Measurements from ENCODE around the gene SHROOM2. TPM values are rescaled to one million over a fixed set of nuclear protein-coding genes. Genes with fewer than 3 reads are reported as not detected.
"Not testable (repeated sequence)": the region's sequence is repeated elsewhere in the genome, so short reads cannot be mapped to it uniquely, and the experiment has no call there.

SHROOM2 gene, protein sequence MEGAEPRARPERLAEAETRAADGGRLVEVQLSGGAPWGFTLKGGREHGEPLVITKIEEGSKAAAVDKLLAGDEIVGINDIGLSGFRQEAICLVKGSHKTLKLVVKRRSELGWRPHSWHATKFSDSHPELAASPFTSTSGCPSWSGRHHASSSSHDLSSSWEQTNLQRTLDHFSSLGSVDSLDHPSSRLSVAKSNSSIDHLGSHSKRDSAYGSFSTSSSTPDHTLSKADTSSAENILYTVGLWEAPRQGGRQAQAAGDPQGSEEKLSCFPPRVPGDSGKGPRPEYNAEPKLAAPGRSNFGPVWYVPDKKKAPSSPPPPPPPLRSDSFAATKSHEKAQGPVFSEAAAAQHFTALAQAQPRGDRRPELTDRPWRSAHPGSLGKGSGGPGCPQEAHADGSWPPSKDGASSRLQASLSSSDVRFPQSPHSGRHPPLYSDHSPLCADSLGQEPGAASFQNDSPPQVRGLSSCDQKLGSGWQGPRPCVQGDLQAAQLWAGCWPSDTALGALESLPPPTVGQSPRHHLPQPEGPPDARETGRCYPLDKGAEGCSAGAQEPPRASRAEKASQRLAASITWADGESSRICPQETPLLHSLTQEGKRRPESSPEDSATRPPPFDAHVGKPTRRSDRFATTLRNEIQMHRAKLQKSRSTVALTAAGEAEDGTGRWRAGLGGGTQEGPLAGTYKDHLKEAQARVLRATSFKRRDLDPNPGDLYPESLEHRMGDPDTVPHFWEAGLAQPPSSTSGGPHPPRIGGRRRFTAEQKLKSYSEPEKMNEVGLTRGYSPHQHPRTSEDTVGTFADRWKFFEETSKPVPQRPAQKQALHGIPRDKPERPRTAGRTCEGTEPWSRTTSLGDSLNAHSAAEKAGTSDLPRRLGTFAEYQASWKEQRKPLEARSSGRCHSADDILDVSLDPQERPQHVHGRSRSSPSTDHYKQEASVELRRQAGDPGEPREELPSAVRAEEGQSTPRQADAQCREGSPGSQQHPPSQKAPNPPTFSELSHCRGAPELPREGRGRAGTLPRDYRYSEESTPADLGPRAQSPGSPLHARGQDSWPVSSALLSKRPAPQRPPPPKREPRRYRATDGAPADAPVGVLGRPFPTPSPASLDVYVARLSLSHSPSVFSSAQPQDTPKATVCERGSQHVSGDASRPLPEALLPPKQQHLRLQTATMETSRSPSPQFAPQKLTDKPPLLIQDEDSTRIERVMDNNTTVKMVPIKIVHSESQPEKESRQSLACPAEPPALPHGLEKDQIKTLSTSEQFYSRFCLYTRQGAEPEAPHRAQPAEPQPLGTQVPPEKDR (N-terminal part only)
- under 0.01 TPM for total RNA-seq

DNA sequence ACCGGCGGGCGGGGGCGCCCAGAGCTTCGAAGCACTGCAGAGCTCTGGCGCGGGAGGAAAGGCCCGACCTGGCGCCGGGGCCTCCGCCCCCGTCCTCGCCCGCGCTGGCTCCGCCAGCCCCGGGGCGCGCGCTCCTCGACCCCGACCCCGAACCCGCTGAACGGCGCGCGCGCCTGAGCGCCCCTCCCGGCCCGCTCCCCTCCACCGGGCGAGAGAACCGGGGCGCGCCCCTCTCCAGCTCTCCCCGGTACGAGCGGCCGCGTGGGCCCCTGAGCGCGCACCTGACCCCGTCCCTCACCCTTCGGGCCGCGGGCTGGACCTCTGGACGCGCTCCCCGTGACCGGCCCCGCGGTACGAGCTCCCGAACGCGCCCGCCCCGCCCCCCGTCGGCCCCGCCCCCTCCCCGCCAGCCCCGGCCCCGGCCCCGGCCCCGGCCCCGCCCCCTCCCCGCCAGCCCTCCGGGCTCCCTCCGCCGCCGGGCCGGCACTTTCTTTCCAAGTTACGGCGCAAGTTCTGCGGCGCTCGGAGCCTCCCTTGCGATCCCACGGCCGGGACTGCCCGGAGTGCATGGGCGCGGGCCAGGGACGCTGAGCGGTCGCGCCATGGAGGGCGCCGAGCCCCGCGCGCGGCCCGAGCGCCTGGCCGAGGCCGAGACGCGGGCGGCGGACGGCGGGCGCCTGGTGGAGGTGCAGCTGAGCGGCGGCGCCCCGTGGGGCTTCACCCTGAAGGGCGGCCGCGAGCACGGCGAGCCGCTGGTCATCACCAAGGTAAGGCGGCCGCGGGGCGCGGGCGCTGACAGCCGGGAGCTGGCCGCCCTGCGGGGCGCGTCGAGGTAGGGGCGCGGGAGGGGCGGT, at the start of gene SHROOM2:
Gene SHROOM2 (plus strand): TSS at position 486 of the 854 bp plus-strand sequence. CDS start 117 bp downstream, at position 603.
- no peak for DNase-seq (ENCODE audit: low read depth in 2 of 3, low spot score in 2 of 3)

DNA sequence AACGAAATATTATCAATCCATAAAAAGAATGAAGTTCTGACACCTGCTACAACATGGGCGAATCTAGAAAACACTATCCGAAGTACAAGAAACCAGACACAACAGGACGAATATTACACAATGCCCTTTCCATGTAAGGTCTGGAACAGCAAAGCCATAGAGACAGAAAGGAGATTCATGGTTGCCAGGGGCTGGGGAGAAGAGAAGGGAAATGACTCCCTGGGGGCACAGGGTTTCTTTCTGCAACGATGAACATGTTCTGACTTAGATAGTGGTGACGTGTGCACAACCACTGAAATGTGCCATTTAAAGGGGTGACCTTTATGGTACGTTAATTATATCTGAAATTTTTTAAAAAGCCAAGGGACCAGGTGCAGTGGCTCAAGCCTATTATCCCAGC, 48.9 kb upstream of the SHROOM2 start:
- DNase-seq (ENCODE audit: low read depth in 2 of 3, low spot score in 2 of 3): no peak

- no peak for DNase-seq (ENCODE audit: low read depth in 2 of 3, low spot score in 2 of 3)
Measured at GRCh38 chrX:9738151-9738550, 48.1 kb upstream of the SHROOM2 start.

GRCh38 chrX:9739130-9739529, 47.1 kb upstream of the SHROOM2 start:
- no peak for DNase-seq (ENCODE audit: low read depth in 2 of 3, low spot score in 2 of 3)

GRCh38 chrX:9745417-9746115, 40.7 kb upstream of the SHROOM2 start:
- DNase-seq (ENCODE audit: low read depth in 2 of 3, low spot score in 2 of 3): peak in 2 of 3 donors; percentile 64 to 67

DNA sequence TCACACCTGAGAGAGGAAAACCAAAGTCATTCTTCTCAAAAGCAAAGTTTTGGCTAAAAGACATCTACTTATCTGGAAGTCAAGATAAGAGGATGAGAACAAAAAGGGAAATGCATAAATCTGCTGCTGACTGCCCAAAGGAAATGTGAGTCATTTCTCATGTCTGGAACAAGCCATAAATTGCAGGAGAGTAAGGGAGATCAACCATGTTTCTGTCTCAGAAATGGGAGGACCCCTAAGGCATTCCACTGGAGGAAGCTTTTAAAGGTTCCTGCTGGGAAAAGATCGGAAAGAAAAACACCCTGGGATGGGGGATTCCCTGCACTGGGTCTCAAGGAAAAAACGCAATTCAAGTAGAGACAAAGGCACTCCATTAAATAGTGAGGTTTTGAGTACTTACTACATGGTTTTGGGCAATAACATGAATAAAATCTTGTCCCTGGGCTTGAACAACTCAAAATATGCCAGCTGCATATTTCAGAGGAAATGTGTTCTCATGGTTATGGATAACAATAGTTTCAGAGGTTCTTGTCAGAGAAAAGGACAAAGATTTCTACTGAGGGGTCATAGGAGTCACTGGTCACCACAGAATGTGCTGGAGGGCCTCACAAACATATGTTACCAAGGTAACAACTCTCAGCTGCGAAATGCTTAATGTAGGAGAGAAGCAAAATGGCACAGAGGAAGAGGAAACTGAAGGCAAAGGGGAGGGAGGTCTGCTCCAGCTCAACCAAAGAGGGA, 39.9 kb upstream of the SHROOM2 start:
- DNase-seq (ENCODE audit: low read depth in 2 of 3, low spot score in 2 of 3): peak in 2 of 3 donors; percentile 58 to 67

- no peak for DNase-seq (ENCODE audit: low read depth in 2 of 3, low spot score in 2 of 3)
Measured at GRCh38 chrX:9747644-9748043, 38.6 kb upstream of the SHROOM2 start.

- peak in 1 of 3 donors; percentile 36 for DNase-seq (ENCODE audit: low read depth in 2 of 3, low spot score in 2 of 3)
Measured at GRCh38 chrX:9749146-9749692, 37.0 kb upstream of the SHROOM2 start.

DNA sequence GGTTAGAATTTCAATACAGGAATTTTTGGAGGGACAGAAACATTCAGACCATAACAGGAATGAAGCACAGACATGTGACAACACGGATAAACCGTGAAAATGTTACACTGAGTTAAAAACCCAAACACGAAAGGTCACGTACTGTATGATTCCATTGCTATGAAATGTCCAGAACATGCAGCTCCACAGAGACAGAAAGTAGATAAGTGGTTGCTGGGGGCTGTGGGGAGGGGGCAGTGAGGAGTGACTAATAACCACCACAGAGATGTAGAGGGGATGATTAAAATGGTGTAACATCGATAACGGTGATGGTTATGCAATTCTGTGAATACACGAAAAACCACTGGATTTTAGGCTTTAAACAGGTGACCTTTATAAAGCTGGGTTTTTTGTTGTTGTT, 28.9 kb upstream of the SHROOM2 start:
- DNase-seq (ENCODE audit: low read depth in 2 of 3, low spot score in 2 of 3): no peak

DNA sequence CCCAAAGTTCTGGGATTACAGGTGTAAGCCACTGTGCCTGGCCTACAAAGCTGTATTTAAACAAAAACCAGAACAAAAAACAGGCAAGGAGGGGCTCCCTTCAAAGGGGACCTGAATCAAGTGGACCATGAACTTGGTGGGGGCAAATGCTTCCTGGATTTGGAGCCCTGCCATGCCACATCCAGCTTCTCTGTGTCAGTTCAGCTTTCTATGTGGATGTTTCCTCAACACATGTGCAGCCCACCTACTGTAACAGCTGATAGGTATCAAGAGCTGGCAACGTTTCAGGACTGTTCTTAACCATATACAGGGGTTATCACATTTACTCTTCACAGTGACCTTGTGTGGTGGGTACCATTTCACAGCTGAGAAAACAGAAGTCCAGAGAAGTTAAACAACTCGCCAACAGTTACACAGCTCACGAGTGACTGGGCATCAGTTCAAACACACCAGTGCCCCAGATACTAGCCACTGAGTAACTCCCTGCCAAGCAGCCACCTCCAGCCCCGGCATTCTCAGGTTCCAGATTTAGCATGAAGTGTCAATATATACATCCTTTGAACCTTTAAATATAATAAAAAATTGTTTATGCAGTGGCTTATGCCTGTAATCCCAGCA, 28.1 kb upstream of the SHROOM2 start:
- DNase-seq (ENCODE audit: low read depth in 2 of 3, low spot score in 2 of 3): peak in 1 of 3 donors; percentile 52

DNA sequence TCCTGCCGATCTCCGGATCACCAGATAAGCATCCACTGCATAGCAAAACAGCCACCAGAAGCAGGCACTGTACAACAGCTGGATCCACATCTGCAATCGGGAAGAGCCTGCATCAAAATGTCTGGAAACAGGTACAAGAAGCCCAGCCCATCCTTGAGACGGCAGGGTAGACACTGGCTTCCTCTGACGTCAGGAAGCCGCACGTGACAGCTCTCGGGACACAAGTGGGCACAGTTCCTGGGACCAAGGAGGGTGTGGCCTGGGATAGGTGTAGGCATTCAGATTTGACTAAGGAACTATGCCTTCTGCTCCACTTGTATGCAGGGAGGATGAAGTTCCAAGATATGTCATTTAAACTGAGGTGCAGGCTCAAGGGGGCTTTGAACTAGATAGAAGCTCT, 26.9 kb upstream of the SHROOM2 start:
- no peak for DNase-seq (ENCODE audit: low read depth in 2 of 3, low spot score in 2 of 3)

DNA sequence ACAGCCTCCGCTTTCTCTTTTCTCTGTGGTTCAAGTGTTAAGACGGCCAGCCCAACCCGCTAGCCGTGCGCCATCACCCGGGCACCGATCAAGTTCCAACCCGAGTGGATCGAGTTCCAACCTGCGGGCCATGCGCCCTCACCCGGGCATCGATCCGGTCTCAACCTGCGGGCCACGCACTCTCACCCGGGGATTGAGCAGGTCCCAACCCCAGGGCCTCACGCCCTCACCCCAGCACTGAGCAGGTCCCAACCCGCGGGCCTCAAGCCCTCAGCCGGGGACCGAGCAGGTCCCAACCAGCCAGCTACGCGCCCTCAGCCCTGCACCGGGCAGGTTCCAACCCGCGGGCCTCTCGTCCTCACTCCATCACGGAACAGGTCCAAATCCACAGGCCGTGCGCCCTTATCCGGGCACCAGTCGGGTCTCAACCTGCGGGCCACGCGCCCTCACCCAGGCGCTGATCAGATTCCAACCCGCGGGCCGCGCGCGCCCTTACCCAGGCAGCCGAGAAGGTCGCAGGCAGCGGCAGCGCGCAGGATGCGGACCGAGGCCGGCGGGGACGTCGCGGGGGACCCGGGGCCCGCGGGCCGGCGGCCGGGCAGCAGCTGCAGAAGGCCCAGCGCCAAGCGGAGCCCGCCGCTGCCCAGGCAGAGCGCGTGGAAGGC, 21.0 kb upstream of the SHROOM2 start:
- DNase-seq (ENCODE audit: low read depth in 2 of 3, low spot score in 2 of 3): no peak

DNA sequence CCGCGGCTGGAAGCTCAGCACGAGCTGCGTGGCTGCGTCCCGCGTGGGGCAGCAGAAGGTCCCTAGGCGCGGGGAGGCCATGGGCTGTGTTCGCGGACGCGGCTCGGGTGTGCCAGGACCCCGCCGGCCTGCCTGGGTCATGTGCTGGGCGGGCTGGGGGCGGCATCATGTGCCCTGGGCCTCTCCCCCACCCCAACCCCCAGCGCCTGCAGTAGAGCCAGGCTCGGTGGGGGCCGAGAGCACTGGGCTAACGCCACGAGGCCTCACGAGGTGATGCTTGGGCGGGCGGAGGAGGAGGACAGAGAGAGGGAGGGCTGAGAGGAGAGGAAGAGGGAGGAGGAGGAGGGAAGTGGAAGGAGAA, 20.5 kb upstream of the SHROOM2 start, which contains the start of gene GPR143:
Gene GPR143 (minus strand): TSS at position 111 of the 361 bp plus-strand sequence. CDS start 30 bp downstream, at position 81.
- no peak for DNase-seq (ENCODE audit: low read depth in 2 of 3, low spot score in 2 of 3)

GRCh38 chrX:9767375-9767774, 18.9 kb upstream of the SHROOM2 start:
- DNase-seq (ENCODE audit: low read depth in 2 of 3, low spot score in 2 of 3): no peak

DNA sequence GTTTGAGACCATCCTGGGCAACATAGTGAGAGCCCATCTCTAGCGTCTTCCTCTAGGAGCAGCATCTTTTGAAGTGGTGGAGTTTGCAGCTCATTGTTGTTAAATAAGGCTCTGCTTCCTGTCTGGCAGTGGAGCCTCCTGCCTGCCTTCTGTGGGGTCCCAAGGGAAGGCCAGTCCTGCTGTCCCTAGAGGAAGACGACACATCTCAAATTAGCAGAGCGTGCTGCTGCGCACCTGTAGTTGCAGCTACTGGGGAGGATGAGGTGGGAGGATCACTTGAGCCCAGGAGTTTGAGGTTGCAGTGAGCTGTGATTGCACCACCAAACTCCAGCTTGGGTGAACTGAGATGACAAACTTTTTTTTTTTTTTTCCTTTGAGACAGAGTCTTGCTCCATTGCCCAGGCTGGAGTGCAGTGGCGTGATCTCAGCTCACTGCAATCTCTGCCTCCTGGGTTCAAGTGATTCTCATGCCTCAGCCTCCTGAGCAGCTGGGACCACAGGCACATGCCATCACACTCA, 17.8 kb upstream of the SHROOM2 start:
- not testable (repeated sequence) for DNase-seq (ENCODE audit: low read depth in 2 of 3, low spot score in 2 of 3)

DNA sequence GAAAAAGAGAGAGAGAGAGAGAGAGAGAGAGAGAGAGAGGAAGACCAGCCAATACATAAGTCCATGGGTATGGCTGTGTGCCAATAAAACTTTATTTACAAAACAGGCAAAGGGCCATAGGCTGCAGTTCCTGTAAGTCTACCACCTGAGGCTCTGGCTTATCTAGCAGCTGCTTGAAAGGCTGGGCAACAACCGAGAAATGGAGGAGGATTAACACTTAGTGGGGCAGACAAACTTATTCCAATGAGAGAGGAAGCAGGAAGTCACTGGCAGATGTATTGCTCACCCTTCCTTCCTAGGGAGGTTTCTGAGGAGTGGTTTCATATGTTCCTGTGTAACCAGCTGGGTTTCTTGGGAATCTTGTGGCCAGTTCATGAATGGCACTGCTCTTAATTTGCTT, 15.9 kb upstream of the SHROOM2 start:
- DNase-seq (ENCODE audit: low read depth in 2 of 3, low spot score in 2 of 3): no peak

DNA sequence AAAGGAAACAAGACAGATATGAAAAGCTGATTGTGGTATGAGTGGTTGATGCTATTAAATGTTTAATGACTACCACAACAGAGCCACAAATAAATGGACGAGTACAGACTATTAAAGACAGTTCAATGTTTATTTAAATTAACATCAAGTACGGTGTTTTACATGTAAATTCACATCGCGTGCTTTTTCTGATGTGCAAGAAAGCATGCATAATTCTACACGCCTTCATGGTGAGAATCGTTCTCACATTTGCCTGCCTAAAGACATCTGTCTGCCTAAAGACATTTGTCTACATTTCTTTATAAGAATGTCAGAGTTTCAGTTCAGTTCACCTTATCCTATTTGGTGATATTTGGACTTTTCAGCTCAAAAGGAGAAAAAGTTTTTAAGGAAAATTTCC, 13.3 kb upstream of the SHROOM2 start:
- no peak for DNase-seq (ENCODE audit: low read depth in 2 of 3, low spot score in 2 of 3)
